Neural cell (in vitro differentiated cells): ENCODE measurements around the gene HPSE2. TPM values are rescaled to one million over a fixed set of nuclear protein-coding genes. Genes with fewer than 3 reads are reported as not detected.

Source experiments
- H2AFZ ChIP-seq: fragments of 200-600, 300-800 bp; sonication (generic), shearing (Covaris generic); 2 replicates; pipeline ENCODE4 v1.6.0; 2014; ENCODE audit warnings: low read depth, mild to moderate bottlenecking, antibody characterized with exemption, low read length, moderate library complexity
- H3F3A ChIP-seq: fragments of 200-600 bp; shearing (Covaris generic); 2 replicates; pipeline ENCODE4 v1.6.1; 2016; ENCODE audit warnings: mild to moderate bottlenecking, moderate library complexity, mixed read lengths, antibody characterized with exemption, low read length; ENCODE audit not compliant: insufficient read depth, poor library complexity, severe bottlenecking
- H3K27ac ChIP-seq: fragments of 200-600, 300-800 bp; sonication (generic), shearing (Covaris generic); 2 replicates; pipeline ENCODE4 v1.5.1; 2014; ENCODE audit warnings: mild to moderate bottlenecking, low read length, moderate library complexity
- H3K27me3 ChIP-seq: fragments of 300-800, 200-600 bp; sonication (generic), shearing (Covaris generic); 2 replicates; pipeline ENCODE4 v1.6.0; 2014; ENCODE audit warnings: mild to moderate bottlenecking, low read depth, low read length, moderate library complexity; ENCODE audit not compliant: insufficient read depth
- H3K36me3 ChIP-seq: fragments of 300-800, 200-600 bp; sonication (generic), shearing (Covaris generic); 2 replicates; pipeline ENCODE4 v1.5.1; 2014; ENCODE audit warnings: mild to moderate bottlenecking, antibody characterized with exemption, low read length, moderate library complexity; ENCODE audit not compliant: insufficient read depth
- H3K4me2 ChIP-seq: fragments of 300-800, 200-600 bp; sonication (generic), shearing (Covaris generic); 2 replicates; pipeline ENCODE4 v1.6.0; 2014; ENCODE audit warnings: mild to moderate bottlenecking, low read length
- H3K4me3 ChIP-seq: fragments of 300-800, 200-600 bp; sonication (generic), shearing (Covaris generic); 2 replicates; pipeline ENCODE4 v1.5.1; 2014; ENCODE audit warnings: mild to moderate bottlenecking, low read length, moderate library complexity
- H3K79me2 ChIP-seq: fragments of 200-600 bp; shearing (Covaris generic); replicated peaks from 2 replicates; pipeline ENCODE4 v1.6.0; 2014; ENCODE audit warnings: mild to moderate bottlenecking, low read length, moderate library complexity; ENCODE audit not compliant: insufficient read depth
- H3K9ac ChIP-seq: fragments of 300-800, 200-600 bp; sonication (generic), shearing (Covaris generic); 2 replicates; pipeline ENCODE4 v1.6.1; 2016; ENCODE audit warnings: mild to moderate bottlenecking, low read length, mixed read lengths
- H3K9me2 ChIP-seq: fragments of 200-600 bp; shearing (Covaris generic); 2 replicates; pipeline ENCODE4 v1.6.1; 2016; ENCODE audit warnings: mild to moderate bottlenecking, low read length, mixed read lengths; ENCODE audit not compliant: insufficient read depth
- H3K9me3 ChIP-seq: fragments of 200-600, 300-800 bp; sonication (generic), shearing (Covaris generic); 2 replicates; pipeline ENCODE4 v1.6.1; 2016; ENCODE audit warnings: mild to moderate bottlenecking, mixed run types, low read length, moderate library complexity, mixed read lengths
- H4K20me1 ChIP-seq: fragments of 200-600 bp; shearing (Covaris generic); 2 replicates; pipeline ENCODE4 v1.6.1; 2016; ENCODE audit warnings: mild to moderate bottlenecking, mixed run types; ENCODE audit not compliant: insufficient read depth
- EP300 ChIP-seq: fragments of 450-650 bp; conservative IDR thresholded peaks from 2 replicates; pipeline ENCODE4 v1.6.1; 2014; ENCODE audit warnings: antibody characterized with exemption, mild to moderate bottlenecking, moderate library complexity; ENCODE audit not compliant: poor library complexity, severe bottlenecking
- EZH2 ChIP-seq: fragments of 200-600, 300-800 bp; shearing (Covaris generic), sonication (generic); IDR thresholded peaks from 2 replicates; pipeline ENCODE4 v1.6.1; 2014; ENCODE audit warnings: antibody characterized with exemption, low read length, borderline replicate concordance, mild to moderate bottlenecking; ENCODE audit not compliant: insufficient read depth, poor library complexity, severe bottlenecking
- MXI1 ChIP-seq: fragments of 450-650 bp; conservative IDR thresholded peaks from 2 replicates; pipeline ENCODE4 v1.6.1; 2014; ENCODE audit warnings: antibody characterized with exemption, mild to moderate bottlenecking; ENCODE audit not compliant: poor library complexity, severe bottlenecking
- POLR2AphosphoS5 ChIP-seq: IDR thresholded peaks from 2 replicates; pipeline ENCODE4 v1.6.1; 2012
- RAD21 ChIP-seq: fragments of 450-650 bp; conservative IDR thresholded peaks from 2 replicates; pipeline ENCODE4 v1.6.1; 2014; ENCODE audit warnings: antibody characterized with exemption, mild to moderate bottlenecking, moderate library complexity
- SMC3 ChIP-seq: fragments of 450-650 bp; conservative IDR thresholded peaks from 2 replicates; pipeline ENCODE4 v1.6.1; 2014; ENCODE audit warnings: antibody characterized with exemption, mild to moderate bottlenecking, moderate library complexity; ENCODE audit not compliant: poor library complexity
- TAF1 ChIP-seq: IDR thresholded peaks from 2 replicates; pipeline ENCODE4 v1.6.1; 2012; ENCODE audit warnings: low read depth
- polyA plus RNA-seq: library from polyadenylated mRNA; depleted of rRNA; stranded (reverse); fragments of >200 nt; gene quantifications from 2 replicates; pipeline ENCODE4 v1.2.3, GENCODE V29; 2014
- TF ChIP-seq, protein P1 (sequence below): IDR thresholded peaks from 2 replicates; pipeline ENCODE4 v1.6.1; 2012; ENCODE audit warnings: borderline replicate concordance
- TF ChIP-seq, protein P2 (sequence below): fragments of 450-650 bp; IDR thresholded peaks from 2 replicates; pipeline ENCODE4 v1.5.1; 2014; ENCODE audit warnings: antibody characterized with exemption, mild to moderate bottlenecking, moderate library complexity; ENCODE audit not compliant: poor library complexity, severe bottlenecking

The HPSE2 gene
- polyA plus RNA-seq, 1 donor from 2014 or later = not detected

DNA sequence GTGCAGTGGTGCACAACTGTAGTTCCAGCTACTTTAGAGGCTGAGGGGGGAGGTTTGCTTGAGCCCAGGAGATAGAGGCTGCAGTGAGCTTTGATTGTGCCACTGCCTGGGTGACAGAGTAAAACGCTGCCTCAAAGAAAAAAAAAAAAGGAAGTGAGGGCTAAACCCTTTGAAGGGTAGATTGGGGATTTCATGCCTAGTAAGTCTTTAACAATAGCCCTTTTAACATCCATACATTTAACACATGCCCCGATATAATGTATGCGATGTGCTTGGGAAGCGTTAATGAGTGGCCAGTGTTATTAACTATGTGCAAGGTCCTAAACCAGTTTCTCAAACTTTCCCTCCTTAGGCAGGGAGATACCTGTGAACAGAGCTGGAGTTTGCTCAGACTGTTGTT, 559.8 kb downstream of the HPSE2 start:
- Histone ChIP-seq H3K27me3 (no peaks in the 10 kb centered on the region), H4K20me1 (no peaks in the 10 kb centered on the region), H3K4me2 (no peak overlapping the region), H3K27ac (no peak overlapping the region), H3K9me3 (no peaks in the 10 kb centered on the region), H3K4me3 (no peak overlapping the region), H2AFZ (no peak overlapping the region), H3F3A (no peaks in the 10 kb centered on the region), H3K9ac (no peak overlapping the region), H3K36me3 (no peaks in the 10 kb centered on the region), H3K79me2 (no peaks in the 10 kb centered on the region), H3K9me2 (no peaks in the 10 kb centered on the region)
- TF ChIP-seq, protein P1, sequence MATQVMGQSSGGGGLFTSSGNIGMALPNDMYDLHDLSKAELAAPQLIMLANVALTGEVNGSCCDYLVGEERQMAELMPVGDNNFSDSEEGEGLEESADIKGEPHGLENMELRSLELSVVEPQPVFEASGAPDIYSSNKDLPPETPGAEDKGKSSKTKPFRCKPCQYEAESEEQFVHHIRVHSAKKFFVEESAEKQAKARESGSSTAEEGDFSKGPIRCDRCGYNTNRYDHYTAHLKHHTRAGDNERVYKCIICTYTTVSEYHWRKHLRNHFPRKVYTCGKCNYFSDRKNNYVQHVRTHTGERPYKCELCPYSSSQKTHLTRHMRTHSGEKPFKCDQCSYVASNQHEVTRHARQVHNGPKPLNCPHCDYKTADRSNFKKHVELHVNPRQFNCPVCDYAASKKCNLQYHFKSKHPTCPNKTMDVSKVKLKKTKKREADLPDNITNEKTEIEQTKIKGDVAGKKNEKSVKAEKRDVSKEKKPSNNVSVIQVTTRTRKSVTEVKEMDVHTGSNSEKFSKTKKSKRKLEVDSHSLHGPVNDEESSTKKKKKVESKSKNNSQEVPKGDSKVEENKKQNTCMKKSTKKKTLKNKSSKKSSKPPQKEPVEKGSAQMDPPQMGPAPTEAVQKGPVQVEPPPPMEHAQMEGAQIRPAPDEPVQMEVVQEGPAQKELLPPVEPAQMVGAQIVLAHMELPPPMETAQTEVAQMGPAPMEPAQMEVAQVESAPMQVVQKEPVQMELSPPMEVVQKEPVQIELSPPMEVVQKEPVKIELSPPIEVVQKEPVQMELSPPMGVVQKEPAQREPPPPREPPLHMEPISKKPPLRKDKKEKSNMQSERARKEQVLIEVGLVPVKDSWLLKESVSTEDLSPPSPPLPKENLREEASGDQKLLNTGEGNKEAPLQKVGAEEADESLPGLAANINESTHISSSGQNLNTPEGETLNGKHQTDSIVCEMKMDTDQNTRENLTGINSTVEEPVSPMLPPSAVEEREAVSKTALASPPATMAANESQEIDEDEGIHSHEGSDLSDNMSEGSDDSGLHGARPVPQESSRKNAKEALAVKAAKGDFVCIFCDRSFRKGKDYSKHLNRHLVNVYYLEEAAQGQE = no peak
- TF ChIP-seq POLR2AphosphoS5 (no peak), RAD21 (no peak), SMC3 (no peak), MXI1 (no peak), EP300 (no peak), EZH2 (no peak), TAF1 (no peak)
- TF ChIP-seq, protein P2, sequence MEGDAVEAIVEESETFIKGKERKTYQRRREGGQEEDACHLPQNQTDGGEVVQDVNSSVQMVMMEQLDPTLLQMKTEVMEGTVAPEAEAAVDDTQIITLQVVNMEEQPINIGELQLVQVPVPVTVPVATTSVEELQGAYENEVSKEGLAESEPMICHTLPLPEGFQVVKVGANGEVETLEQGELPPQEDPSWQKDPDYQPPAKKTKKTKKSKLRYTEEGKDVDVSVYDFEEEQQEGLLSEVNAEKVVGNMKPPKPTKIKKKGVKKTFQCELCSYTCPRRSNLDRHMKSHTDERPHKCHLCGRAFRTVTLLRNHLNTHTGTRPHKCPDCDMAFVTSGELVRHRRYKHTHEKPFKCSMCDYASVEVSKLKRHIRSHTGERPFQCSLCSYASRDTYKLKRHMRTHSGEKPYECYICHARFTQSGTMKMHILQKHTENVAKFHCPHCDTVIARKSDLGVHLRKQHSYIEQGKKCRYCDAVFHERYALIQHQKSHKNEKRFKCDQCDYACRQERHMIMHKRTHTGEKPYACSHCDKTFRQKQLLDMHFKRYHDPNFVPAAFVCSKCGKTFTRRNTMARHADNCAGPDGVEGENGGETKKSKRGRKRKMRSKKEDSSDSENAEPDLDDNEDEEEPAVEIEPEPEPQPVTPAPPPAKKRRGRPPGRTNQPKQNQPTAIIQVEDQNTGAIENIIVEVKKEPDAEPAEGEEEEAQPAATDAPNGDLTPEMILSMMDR = no peak

DNA sequence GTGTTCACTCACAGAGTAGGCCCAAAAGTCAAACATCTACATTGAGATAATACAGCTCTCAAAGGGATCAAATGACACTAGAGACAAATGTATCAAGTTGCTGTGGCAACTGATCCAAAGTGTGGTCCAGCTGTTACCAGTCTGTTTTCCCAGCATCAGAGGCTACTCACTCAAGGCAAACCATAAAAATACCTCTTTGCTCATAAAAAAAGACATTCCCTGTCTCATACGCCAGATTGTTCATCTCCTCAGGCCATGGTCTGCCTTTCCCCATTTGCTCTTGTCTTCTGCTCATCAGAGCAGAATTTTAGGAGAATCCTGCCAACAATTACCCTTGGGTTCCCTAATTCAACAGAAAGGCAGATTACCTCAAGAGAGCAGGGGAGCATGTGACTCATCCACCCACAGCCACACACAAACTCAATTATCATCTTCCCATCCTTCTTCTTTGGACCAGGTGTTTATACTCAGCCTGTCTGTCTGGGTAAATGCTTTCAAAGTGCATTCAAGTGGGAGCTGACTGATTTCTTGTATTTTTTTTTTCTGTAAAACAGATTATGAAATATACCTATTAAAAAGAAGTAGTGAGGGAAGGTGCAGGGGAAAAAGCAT, 562.4 kb downstream of the HPSE2 start:
- Histone ChIP-seq H3K79me2 (no peaks in the 10 kb centered on the region), H3F3A (no peaks in the 10 kb centered on the region), H3K4me2 (no peak overlapping the region), H3K9me2 (no peaks in the 10 kb centered on the region), H3K9me3 (peaks cover 1% of the 10 kb centered on the region), H3K9ac (no peak overlapping the region), H3K4me3 (no peak overlapping the region), H4K20me1 (no peaks in the 10 kb centered on the region), H3K36me3 (no peaks in the 10 kb centered on the region), H3K27me3 (no peaks in the 10 kb centered on the region), H3K27ac (no peak overlapping the region), H2AFZ (no peak overlapping the region)
- TF ChIP-seq, protein P1 = no peak
- TF ChIP-seq POLR2AphosphoS5 = no peak
- no peak for TF ChIP-seq EP300
- no peak for TF ChIP-seq EZH2
- no peak for TF ChIP-seq SMC3
- no peak for TF ChIP-seq RAD21
- TF ChIP-seq, protein P2 = no peak
- TF ChIP-seq TAF1 = no peak
- TF ChIP-seq MXI1 = no peak
